Measurements from ENCODE around the gene EXO1. TPM values are rescaled to one million over a fixed set of nuclear protein-coding genes. Genes with fewer than 3 reads are reported as not detected.

EXO1 gene
- total and polyA plus RNA-seq, 2 experiments from 2014 or later, result 3.1 to 5.0 TPM

DNA sequence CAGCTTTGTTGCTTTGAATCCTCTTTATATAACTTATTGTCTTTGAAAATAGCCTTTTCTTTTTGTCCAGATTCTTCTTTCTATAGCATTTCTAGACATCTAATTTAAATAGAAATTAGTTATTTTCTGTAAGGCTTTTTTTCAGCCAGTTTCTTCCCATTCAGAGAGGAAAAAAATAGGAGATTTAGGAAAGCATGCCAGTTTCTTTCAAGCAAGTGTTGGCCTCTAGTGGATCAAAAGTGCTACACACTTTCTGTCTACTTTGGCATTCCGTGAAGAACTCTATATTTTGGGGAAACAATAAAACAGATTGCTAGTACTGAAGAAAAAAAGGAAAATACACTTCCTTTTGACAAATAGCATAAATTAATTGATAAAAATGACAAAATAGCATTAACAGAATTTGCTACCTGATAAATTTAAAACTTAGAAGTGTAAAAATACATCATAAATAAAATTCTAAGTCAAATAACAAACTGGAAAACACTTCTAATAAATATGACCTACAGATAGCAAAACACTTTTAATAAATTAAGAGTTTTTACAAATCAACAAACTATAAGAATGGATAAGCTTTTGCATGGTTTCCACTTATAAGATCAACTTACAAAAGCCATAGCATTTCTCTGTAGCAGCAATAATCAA, 13.1 kb upstream of the EXO1 start:
- WGBS (ENCODE audit: low lambda C conversion rate, missing lambda C conversion rate), result 4% methylated on average over 1 of the region's 1 CpG
- Histone ChIP-seq H3K4me2 (no peak overlapping the region), H3K79me2 (no peaks in the 10 kb centered on the region), H3K9me3 (ENCODE audit: low read depth) (no peaks in the 10 kb centered on the region), H3K36me3 (replicated peaks; ENCODE audit: insufficient read depth, low read depth) (no peaks in the 10 kb centered on the region), H4K20me1 (ENCODE audit: insufficient read depth, poor library complexity, severe bottlenecking) (no peaks in the 10 kb centered on the region), H3K9me2 (replicated peaks; ENCODE audit: insufficient read depth) (no peaks in the 10 kb centered on the region), H3K4me3 (no peak overlapping the region), H2AFZ (no peak overlapping the region), H3K4me1 (ENCODE audit: insufficient read depth) (no peaks in the 10 kb centered on the region), H3K27ac (no peak overlapping the region), H3K27me3 (no peaks in the 10 kb centered on the region)
- DNase-seq (ENCODE audit: low spot score), result peak; percentile 58
- TF ChIP-seq EZH2 (IDR thresholded peaks at IDR 0.05; ENCODE audit: borderline replicate concordance), result no peak
- TF ChIP-seq, protein P1, sequence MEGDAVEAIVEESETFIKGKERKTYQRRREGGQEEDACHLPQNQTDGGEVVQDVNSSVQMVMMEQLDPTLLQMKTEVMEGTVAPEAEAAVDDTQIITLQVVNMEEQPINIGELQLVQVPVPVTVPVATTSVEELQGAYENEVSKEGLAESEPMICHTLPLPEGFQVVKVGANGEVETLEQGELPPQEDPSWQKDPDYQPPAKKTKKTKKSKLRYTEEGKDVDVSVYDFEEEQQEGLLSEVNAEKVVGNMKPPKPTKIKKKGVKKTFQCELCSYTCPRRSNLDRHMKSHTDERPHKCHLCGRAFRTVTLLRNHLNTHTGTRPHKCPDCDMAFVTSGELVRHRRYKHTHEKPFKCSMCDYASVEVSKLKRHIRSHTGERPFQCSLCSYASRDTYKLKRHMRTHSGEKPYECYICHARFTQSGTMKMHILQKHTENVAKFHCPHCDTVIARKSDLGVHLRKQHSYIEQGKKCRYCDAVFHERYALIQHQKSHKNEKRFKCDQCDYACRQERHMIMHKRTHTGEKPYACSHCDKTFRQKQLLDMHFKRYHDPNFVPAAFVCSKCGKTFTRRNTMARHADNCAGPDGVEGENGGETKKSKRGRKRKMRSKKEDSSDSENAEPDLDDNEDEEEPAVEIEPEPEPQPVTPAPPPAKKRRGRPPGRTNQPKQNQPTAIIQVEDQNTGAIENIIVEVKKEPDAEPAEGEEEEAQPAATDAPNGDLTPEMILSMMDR (IDR thresholded peaks at IDR 0.05; ENCODE audit: poor library complexity), result peak; percentile 85
- no peak for TF ChIP-seq EZH2phosphoT487 (IDR thresholded peaks at IDR 0.05; ENCODE audit: low read depth, severe bottlenecking, unreplicated experiment)

GRCh38 chr1:241836941-241837340, 11.1 kb upstream of the EXO1 start:
- no peaks in the 10 kb centered on the region for H3K4me1 ChIP-seq (ENCODE audit: insufficient read depth)
- no peak for DNase-seq (ENCODE audit: low spot score)
- no peaks in the 10 kb centered on the region for H3K9me2 ChIP-seq (replicated peaks; ENCODE audit: insufficient read depth)
- no peaks in the 10 kb centered on the region for H3K9me3 ChIP-seq (ENCODE audit: low read depth)
- no peak overlapping the region for H3K27ac ChIP-seq
- no peak overlapping the region for H2AFZ ChIP-seq
- TF ChIP-seq, protein P1 (IDR thresholded peaks at IDR 0.05; ENCODE audit: poor library complexity), result no peak
- no peak for TF ChIP-seq EZH2 (IDR thresholded peaks at IDR 0.05; ENCODE audit: borderline replicate concordance)
- TF ChIP-seq EZH2phosphoT487 (IDR thresholded peaks at IDR 0.05; ENCODE audit: low read depth, severe bottlenecking, unreplicated experiment), result no peak
- H3K4me2 ChIP-seq, result no peak overlapping the region
- no peaks in the 10 kb centered on the region for H3K36me3 ChIP-seq (replicated peaks; ENCODE audit: insufficient read depth, low read depth)
- WGBS (ENCODE audit: low lambda C conversion rate, missing lambda C conversion rate), result 90% methylated on average over 2 of the region's 2 CpGs
- no peaks in the 10 kb centered on the region for H3K79me2 ChIP-seq
- no peaks in the 10 kb centered on the region for H3K27me3 ChIP-seq
- H3K4me3 ChIP-seq, result no peak overlapping the region
- no peaks in the 10 kb centered on the region for H4K20me1 ChIP-seq (ENCODE audit: insufficient read depth, poor library complexity, severe bottlenecking)

- Histone ChIP-seq H3K4me3 (no peak overlapping the region), H3K4me2 (no peak overlapping the region), H3K4me1 (ENCODE audit: insufficient read depth) (no peaks in the 10 kb centered on the region), H3K9me3 (ENCODE audit: low read depth) (no peaks in the 10 kb centered on the region), H3K27ac (peak overlapping the region; percentile 22), H3K27me3 (no peaks in the 10 kb centered on the region), H3K36me3 (replicated peaks; ENCODE audit: insufficient read depth, low read depth) (no peaks in the 10 kb centered on the region), H2AFZ (no peak overlapping the region), H4K20me1 (ENCODE audit: insufficient read depth, poor library complexity, severe bottlenecking) (no peaks in the 10 kb centered on the region), H3K79me2 (no peaks in the 10 kb centered on the region), H3K9me2 (replicated peaks; ENCODE audit: insufficient read depth) (no peaks in the 10 kb centered on the region)
- TF ChIP-seq, protein P1 (IDR thresholded peaks at IDR 0.05; ENCODE audit: poor library complexity), result no peak
- TF ChIP-seq EZH2 (IDR thresholded peaks at IDR 0.05; ENCODE audit: borderline replicate concordance) (no peak), EZH2phosphoT487 (IDR thresholded peaks at IDR 0.05; ENCODE audit: low read depth, severe bottlenecking, unreplicated experiment) (no peak)
- no peak for DNase-seq (ENCODE audit: low spot score)
- WGBS (ENCODE audit: low lambda C conversion rate, missing lambda C conversion rate), result 84% methylated on average over 5 of the region's 5 CpGs
Measured at GRCh38 chr1:241837416-241837815, 10.6 kb upstream of the EXO1 start.
